ENCODE data around the gene TK1. TPM values are rescaled to one million over a fixed set of nuclear protein-coding genes. Genes with fewer than 3 reads are reported as not detected.

The TK1 gene
- total RNA-seq, 2 donors from 2014 or later, result 0.66 to 4.9 TPM

DNA sequence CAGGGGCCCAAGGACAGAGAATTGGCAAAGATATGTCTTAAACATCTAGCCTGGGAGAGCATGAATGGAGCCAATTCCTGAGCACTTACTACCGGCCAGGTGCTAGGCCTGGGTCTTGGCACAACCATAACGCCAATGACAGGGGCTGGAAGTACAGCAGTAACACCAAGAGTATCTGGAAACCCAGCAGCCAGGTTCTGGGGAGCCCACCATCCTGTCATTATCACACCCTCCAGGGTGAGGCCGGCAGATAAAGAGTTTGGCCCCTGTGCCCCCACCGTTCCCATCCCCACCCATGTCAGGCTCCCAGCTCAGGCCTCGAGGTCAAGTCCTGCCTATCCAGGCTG lies 56.8 kb downstream of the TK1 start:
- WGBS, 2 donors, result 24 to 31% methylated on average over 3 to 5 of the region's 5 CpGs
- peak overlapping the region in 2 of 4 donors; percentile 1 to 91 for H3K27ac ChIP-seq
- H3K9me3 ChIP-seq, result no peaks in the 10 kb centered on the region
- intact Hi-C loops (cut with DNase I), result no loop called here
- H3K4me3 ChIP-seq, result no peak overlapping the region
- no peak for ATAC-seq
- no peak for TF ChIP-seq POLR2A (IDR thresholded peaks at IDR 0.05)
- TF ChIP-seq, protein P1, sequence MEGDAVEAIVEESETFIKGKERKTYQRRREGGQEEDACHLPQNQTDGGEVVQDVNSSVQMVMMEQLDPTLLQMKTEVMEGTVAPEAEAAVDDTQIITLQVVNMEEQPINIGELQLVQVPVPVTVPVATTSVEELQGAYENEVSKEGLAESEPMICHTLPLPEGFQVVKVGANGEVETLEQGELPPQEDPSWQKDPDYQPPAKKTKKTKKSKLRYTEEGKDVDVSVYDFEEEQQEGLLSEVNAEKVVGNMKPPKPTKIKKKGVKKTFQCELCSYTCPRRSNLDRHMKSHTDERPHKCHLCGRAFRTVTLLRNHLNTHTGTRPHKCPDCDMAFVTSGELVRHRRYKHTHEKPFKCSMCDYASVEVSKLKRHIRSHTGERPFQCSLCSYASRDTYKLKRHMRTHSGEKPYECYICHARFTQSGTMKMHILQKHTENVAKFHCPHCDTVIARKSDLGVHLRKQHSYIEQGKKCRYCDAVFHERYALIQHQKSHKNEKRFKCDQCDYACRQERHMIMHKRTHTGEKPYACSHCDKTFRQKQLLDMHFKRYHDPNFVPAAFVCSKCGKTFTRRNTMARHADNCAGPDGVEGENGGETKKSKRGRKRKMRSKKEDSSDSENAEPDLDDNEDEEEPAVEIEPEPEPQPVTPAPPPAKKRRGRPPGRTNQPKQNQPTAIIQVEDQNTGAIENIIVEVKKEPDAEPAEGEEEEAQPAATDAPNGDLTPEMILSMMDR (IDR thresholded peaks at IDR 0.05), result no peak
- H3K4me1 ChIP-seq, result peaks cover 44% of the 10 kb centered on the region
- no peaks in the 10 kb centered on the region for H3K27me3 ChIP-seq
- H3K36me3 ChIP-seq (replicated peaks in 1 of 2; ENCODE audit: insufficient read depth in 1 of 2, low read depth in 2 of 2), result no peaks in the 10 kb centered on the region
- DNase-seq, result peak in 1 of 4 donors; percentile 10

DNA sequence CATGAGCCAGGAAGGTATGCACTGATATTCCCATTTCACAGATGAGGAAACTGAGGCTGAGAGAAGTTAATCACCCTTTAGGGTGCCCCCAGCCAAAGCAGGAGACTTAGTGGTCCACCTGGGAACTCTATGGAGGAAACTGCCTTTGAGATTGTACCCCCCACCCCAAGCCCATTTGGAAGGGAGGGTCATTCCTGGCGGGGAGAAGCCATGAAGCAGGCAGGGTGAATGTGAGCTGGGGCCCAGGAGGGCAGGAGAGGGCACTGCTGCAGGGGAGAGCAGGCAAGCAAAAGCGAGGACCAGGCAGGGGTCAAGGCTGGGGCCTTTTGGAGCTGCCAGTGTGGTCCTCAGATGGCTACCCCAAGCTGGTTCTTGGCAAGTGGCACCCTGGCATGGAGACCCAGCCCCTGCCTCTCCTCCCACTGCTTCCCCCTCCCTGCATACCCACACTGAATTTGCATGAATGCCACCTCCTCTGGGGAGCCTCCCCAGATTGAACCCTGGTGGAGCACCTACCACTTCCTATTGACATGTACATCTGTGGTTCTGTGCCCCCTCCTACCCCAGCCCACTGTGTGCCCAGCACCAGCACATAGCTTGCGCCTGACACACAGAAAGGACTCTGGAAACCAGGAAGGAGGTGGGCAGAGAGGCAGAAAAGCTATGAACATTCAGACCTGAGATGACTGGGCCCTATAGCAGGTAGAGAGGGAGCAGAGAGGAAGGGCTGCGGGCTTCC lies 57.3 kb downstream of the TK1 start:
- Histone ChIP-seq H3K27me3 (no peaks in the 10 kb centered on the region), H3K4me1 (peaks cover 44% of the 10 kb centered on the region), H3K36me3 (replicated peaks in 1 of 2; ENCODE audit: insufficient read depth in 1 of 2, low read depth in 2 of 2) (no peaks in the 10 kb centered on the region), H3K9me3 (no peaks in the 10 kb centered on the region), H3K4me3 (no peak overlapping the region), H3K27ac (peak overlapping the region in 2 of 4 donors; percentile 82 to 91)
- WGBS, 2 donors, result 60 to 70% methylated on average over 4 of the region's 4 CpGs
- ATAC-seq (no peak), DNase-seq (peak in 1 of 4 donors; percentile 12)
- intact Hi-C loops (cut with DNase I), result no loop called here
- TF ChIP-seq, protein P1 (IDR thresholded peaks at IDR 0.05), result no peak
- no peak for TF ChIP-seq POLR2A (IDR thresholded peaks at IDR 0.05)

DNA sequence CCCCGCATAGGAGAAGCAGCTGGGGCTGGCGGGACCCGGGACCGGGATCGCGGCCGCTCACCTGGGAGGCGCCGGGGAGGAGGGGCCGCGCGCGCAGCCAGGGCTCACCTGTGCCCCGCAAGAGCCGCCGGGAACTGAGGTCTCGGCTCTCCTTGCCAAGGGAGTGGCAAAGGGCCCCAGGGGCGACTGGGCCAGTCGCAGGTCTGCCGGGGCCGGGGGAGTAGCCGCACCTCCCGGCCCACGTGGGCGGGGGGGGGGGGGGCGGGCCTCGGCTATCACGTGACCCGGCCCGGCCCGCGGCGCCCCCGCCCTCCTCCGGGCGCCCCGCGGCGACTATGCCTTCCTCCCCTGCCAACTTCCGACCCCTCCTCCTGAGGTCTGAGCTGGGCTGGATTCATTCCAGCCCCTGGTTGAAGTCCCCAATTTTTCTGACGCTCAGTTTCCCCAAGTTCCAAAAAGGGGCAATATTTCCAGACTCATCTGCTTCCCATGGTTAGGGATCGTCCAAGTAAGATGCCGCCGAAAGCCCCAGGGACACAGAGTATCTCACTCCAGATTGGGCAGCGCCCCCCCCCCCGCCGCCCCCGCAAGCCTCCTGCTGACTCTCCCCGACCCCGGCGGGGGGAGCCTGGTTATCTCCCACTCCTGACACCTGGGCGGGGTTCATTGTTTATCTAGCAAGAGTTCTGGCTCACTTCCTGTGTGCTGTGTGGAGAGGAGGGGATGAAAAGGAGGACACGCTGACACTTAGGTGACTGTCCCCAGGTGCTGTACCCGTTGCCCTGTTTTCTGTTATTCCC lies 58.1 kb downstream of the TK1 start, which contains the start of gene TMC6:
Gene TMC6, minus strand, starts transcription at position 205 of the 800 bp plus-strand sequence. CDS start 1,923 bp downstream, outside the sequence.
- Histone ChIP-seq H3K36me3 (replicated peaks in 1 of 2; ENCODE audit: insufficient read depth in 1 of 2, low read depth in 2 of 2) (no peaks in the 10 kb centered on the region), H3K4me1 (peaks cover 44% of the 10 kb centered on the region), H3K27me3 (no peaks in the 10 kb centered on the region), H3K4me3 (peak within 1 kb of the TSS; percentile 35 to 62), H3K9me3 (no peaks in the 10 kb centered on the region), H3K27ac (peak within 1 kb of the TSS; percentile 69 to 91 (median 83))
- peak; percentile 62 to 88 (median 85) for TF ChIP-seq POLR2A (IDR thresholded peaks at IDR 0.05)
- TF ChIP-seq, protein P1 (IDR thresholded peaks at IDR 0.05), result no peak
- peak; percentile 67 for ATAC-seq
- DNase-seq, result peak; percentile 67 to 82 (median 78)
- WGBS, 2 donors, result 1 to 2% methylated on average over 12 to 40 of the region's 54 CpGs
- intact Hi-C loops (cut with DNase I), result no loop called here

DNA sequence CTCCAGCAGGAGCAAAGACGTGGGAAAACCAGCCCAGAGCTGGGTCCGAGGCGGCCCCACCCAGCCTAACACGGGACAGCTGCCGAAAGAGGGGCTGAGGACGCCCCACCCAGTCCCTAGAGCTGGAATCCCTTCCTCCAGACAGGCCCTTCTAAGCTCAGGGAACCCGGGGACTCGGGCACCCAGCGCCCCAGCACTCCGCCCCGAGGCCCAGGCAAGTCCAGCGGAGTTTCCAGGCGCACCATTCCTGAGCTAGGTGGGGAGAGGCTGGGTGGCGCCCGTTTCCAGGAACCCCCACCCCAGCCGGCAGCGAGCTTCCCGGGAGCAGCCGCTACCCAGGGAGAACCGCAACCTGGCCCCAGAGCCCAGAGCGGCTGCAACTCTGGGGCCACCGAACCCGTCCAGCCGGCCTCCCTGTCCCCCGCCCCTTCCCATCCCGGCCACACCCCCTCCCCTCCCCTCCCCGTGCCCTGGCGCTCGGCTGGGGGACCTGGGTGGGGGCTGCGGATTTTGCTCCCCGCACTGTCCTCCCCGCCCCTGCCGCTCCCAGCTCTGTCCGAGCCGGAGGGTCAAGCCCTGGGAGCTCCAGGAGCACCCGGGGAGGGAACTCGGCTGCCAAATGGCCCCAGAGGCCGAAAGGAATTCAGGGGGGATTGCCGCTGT lies 58.8 kb downstream of the TK1 start:
- intact Hi-C loops (cut with DNase I), result no loop called here
- H3K27me3 ChIP-seq, result no peaks in the 10 kb centered on the region
- ATAC-seq (peak; percentile 37), DNase-seq (peak; percentile 35 to 58 (median 48))
- peaks cover 0 to 2% of the 10 kb centered on the region in 2 donors for H3K36me3 ChIP-seq (replicated peaks in 1 of 2; ENCODE audit: insufficient read depth in 1 of 2, low read depth in 2 of 2)
- WGBS, 2 donors, result 1% methylated on average over 30 of the region's 39 CpGs; no CpG with 5 or more reads in 1 of the 2 donors
- peak overlapping the region; percentile 35 to 62 for H3K4me3 ChIP-seq
- H3K4me1 ChIP-seq, result peaks cover 44% of the 10 kb centered on the region
- TF ChIP-seq, protein P1 (IDR thresholded peaks at IDR 0.05), result no peak
- TF ChIP-seq POLR2A (IDR thresholded peaks at IDR 0.05), result no peak
- H3K9me3 ChIP-seq, result no peaks in the 10 kb centered on the region
- peak overlapping the region; percentile 69 to 91 (median 83) for H3K27ac ChIP-seq

All from body of pancreas (tissue), 4 donors.